Osteocyte (in vitro differentiated cells): ENCODE results near the gene CELF4. TPM values are rescaled to one million over a fixed set of nuclear protein-coding genes. Genes with fewer than 3 reads are reported as not detected.

ENCODE experiments used
- DNase-seq: peaks from one replicate; pipeline ENCODE4 v3.0.0; 2021; ENCODE audit warnings: mixed read lengths; ENCODE audit not compliant: unreplicated experiment; ENCODE audit errors: extremely low spot score
- H3K27ac Mint-ChIP-seq: one replicate; pipeline ENCODE4 v1.8.0; 2021; ENCODE audit warnings: mild to moderate bottlenecking, mixed read lengths; ENCODE audit not compliant: unreplicated experiment
- H3K27me3 Mint-ChIP-seq: one replicate; pipeline ENCODE4 v1.8.0; 2021; ENCODE audit warnings: mixed read lengths; ENCODE audit not compliant: unreplicated experiment
- H3K36me3 Mint-ChIP-seq: one replicate; pipeline ENCODE4 v1.8.0; 2021; ENCODE audit warnings: mixed read lengths; ENCODE audit not compliant: unreplicated experiment
- H3K4me1 Mint-ChIP-seq: one replicate; pipeline ENCODE4 v1.8.0; 2021; ENCODE audit warnings: mixed read lengths; ENCODE audit not compliant: unreplicated experiment
- H3K4me3 Mint-ChIP-seq: one replicate; pipeline ENCODE4 v1.8.0; 2021; ENCODE audit warnings: mild to moderate bottlenecking, moderate library complexity, mixed read lengths; ENCODE audit not compliant: unreplicated experiment
- H3K9me3 Mint-ChIP-seq: one replicate; pipeline ENCODE4 v1.8.0; 2021; ENCODE audit warnings: mixed read lengths; ENCODE audit not compliant: unreplicated experiment
- total RNA-seq: library from RNA; stranded (reverse); gene quantifications from 2 replicates; pipeline ENCODE4 v1.2.1, GENCODE V29; 2021
- TF ChIP-seq, protein P1 (sequence below): fragments of 200-600 bp; sonication (generic); IDR thresholded peaks from 2 replicates; pipeline ENCODE4 v1.5.0; 2021; ENCODE audit warnings: antibody characterized with exemption, mild to moderate bottlenecking, moderate library complexity

Gene CELF4
- total RNA-seq, 1 donor from 2014 or later = not detected

DNA sequence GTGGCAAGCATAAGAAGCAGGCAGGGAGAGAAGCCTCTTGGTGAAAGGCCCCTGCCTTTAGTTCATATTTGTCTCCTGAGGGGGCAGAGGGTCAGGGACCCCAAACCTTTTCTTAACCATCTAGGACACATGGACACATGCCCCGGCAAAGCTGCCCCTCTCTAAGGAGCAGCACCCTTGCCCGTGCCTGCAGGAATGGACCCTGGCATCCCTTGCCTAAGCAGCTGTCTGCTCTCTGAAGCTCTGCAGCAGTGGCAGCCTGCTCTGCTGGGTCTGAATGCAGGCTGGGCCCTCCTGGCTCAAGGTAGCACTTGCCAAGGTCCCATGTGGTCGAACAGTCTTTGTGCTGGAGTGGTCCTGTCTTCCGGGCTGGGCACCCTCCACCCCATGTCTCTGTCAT is 174.4 kb downstream of the CELF4 start:
- H3K27me3 Mint-ChIP-seq = peaks cover 12% of the 10 kb centered on the region
- TF ChIP-seq, protein P1, sequence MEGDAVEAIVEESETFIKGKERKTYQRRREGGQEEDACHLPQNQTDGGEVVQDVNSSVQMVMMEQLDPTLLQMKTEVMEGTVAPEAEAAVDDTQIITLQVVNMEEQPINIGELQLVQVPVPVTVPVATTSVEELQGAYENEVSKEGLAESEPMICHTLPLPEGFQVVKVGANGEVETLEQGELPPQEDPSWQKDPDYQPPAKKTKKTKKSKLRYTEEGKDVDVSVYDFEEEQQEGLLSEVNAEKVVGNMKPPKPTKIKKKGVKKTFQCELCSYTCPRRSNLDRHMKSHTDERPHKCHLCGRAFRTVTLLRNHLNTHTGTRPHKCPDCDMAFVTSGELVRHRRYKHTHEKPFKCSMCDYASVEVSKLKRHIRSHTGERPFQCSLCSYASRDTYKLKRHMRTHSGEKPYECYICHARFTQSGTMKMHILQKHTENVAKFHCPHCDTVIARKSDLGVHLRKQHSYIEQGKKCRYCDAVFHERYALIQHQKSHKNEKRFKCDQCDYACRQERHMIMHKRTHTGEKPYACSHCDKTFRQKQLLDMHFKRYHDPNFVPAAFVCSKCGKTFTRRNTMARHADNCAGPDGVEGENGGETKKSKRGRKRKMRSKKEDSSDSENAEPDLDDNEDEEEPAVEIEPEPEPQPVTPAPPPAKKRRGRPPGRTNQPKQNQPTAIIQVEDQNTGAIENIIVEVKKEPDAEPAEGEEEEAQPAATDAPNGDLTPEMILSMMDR = no peak
- H3K9me3 Mint-ChIP-seq = peaks cover 7% of the 10 kb centered on the region
- peaks cover 2% of the 10 kb centered on the region for H3K36me3 Mint-ChIP-seq
- no peak overlapping the region for H3K4me3 Mint-ChIP-seq
- peaks cover 11% of the 10 kb centered on the region for H3K4me1 Mint-ChIP-seq
- DNase-seq = no peak
- no peak overlapping the region for H3K27ac Mint-ChIP-seq

DNA sequence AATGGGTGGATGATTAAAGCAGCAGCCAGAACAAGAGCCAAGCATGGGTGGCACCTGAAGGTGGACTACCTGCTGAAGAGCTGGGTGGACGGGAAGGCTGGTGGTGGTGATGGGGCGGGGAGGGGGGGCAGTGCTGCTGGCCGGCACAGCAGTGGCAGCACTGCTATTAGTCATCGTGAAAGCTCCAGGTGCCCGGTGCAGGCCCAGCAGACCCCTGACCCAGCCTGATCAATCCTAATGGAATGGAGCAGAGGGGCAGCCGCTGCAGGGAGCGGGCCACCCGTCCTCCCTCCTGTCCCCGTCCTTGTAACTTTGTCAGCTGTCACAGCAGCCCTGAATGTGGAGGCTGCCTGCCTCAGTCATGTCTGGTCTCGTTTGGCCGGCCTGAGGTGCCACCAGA is 174.9 kb downstream of the CELF4 start:
- DNase-seq = no peak
- Mint-ChIP-seq H3K27me3 (peaks cover 12% of the 10 kb centered on the region), H3K4me3 (no peak overlapping the region), H3K4me1 (peaks cover 9% of the 10 kb centered on the region), H3K36me3 (peaks cover 2% of the 10 kb centered on the region), H3K9me3 (peaks cover 7% of the 10 kb centered on the region), H3K27ac (no peak overlapping the region)
- TF ChIP-seq, protein P1 = no peak

DNA sequence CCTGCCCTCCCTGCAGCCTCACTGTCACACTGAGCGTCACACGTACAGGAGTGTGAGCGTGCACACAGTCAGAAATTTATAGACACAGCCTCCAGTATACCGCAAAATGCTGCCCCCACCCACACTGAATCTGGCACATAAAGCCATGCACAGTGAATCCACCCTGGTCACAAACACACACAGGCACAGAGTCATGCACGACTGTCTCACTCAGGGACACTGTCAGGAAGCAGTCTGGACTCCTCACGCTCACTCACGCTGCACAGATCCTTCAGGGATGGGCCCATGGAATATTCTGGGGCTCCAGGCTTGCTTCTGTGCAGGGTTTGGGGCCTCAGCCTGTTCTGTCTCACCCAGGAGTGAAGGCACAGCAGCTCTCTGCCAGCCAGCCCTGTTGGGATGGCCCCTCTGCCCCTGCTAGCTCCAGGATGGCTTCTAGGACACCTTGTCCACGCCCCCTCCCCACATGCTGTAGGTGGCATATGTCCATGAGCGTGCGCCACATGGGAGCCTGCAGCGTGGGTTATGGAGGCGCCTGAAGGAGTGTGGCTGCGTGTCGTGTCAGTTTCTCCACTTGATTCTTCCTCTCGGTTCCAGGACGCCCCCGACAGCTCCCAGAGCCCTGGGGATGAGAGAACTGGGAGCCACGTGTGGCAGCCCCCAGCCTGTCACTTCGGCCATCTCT is 175.8 kb downstream of the CELF4 start:
- Mint-ChIP-seq H3K4me1 (peaks cover 5% of the 10 kb centered on the region), H3K36me3 (peaks cover 2% of the 10 kb centered on the region), H3K4me3 (no peak overlapping the region), H3K27ac (no peak overlapping the region), H3K9me3 (peaks cover 7% of the 10 kb centered on the region), H3K27me3 (peaks cover 12% of the 10 kb centered on the region)
- no peak for DNase-seq
- TF ChIP-seq, protein P1 = no peak

DNA sequence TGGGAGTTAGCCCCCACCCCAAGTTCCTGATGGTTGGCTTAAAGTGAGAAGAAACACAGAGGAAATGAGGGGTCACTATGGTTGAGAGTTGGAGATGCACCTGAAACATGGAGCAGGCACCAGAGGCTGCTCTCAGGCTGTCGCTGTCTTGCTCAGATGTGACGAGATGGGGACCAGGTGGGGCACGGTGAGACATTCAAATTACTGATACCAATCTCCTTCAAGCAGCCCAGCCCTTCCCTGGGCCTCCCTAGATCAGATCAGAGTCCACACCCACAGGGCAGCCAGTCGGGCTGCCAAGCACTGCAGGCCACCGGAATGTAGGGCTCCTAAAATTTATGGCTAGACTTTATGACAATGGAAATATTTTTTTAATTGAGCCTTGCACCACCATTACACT is 176.6 kb downstream of the CELF4 start:
- Mint-ChIP-seq H3K9me3 (peaks cover 7% of the 10 kb centered on the region), H3K27me3 (peaks cover 14% of the 10 kb centered on the region), H3K4me1 (peaks cover 5% of the 10 kb centered on the region), H3K36me3 (peaks cover 2% of the 10 kb centered on the region), H3K4me3 (no peak overlapping the region), H3K27ac (no peak overlapping the region)
- no peak for DNase-seq
- TF ChIP-seq, protein P1 = no peak

DNA sequence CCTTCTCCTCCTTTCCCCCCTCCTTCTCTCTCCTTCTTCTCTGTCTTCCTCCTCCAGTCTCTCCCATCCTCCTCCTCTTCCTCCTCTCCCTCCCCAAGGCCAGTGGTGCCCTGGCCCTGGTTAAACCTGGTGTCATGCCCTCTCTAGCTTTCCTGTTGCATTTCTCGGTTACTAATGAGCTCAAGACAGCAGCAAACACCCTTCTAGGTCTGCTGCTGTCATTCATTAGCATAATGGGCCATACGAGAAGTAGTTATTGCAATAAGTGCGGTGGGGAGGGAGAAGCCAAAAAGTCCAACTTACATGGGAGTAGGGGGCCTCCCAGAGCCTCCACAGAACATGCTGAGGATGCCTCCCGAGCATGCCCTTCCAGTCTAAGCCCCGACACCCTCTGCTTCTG is 177.2 kb downstream of the CELF4 start:
- no peak overlapping the region for H3K27ac Mint-ChIP-seq
- peaks cover 2% of the 10 kb centered on the region for H3K36me3 Mint-ChIP-seq
- H3K27me3 Mint-ChIP-seq = peaks cover 16% of the 10 kb centered on the region
- TF ChIP-seq, protein P1 = no peak
- no peak for DNase-seq
- no peak overlapping the region for H3K4me3 Mint-ChIP-seq
- peaks cover 7% of the 10 kb centered on the region for H3K9me3 Mint-ChIP-seq
- H3K4me1 Mint-ChIP-seq = peaks cover 1% of the 10 kb centered on the region
